ENCODE results near the gene ROR2. TPM values are rescaled to one million over a fixed set of nuclear protein-coding genes. Genes with fewer than 3 reads are reported as not detected.

Gene ROR2
- total RNA-seq, 1 experiment from 2014 or later: 2.7 TPM

DNA sequence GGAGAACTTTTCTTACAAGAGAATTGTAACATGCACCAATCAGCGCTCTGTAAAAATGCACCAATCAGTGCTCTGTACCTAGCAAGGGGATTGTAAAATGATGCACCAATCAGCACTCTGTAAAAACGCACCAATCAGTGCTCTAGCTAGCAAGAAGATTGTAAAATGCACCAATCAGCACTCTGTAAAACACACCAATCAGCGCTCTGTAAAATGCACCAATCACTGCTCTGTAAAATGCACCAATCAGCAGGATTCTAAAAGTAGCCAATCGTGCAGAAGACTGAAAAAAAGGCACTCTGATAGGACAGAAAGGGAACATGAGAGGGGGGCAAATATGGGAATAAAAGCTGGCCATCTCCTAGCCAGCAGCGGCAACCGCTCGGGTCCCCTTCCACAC, 233.2 kb downstream of the ROR2 start:
- no peak overlapping the region for H3K4me2 ChIP-seq (ENCODE audit: insufficient read depth, insufficient read length, low read length)
- H2BK15ac ChIP-seq (ENCODE audit: low read depth, low read length): no peak overlapping the region
- no peak overlapping the region for H4K8ac ChIP-seq (replicated peaks; ENCODE audit: insufficient read length, low read depth, low read length)
- H2BK5ac ChIP-seq (ENCODE audit: insufficient read length, low read length): no peak overlapping the region
- H3K27ac Mint-ChIP-seq: no peak overlapping the region
- H2AK5ac ChIP-seq (ENCODE audit: insufficient read length, low read length): no peak overlapping the region
- no peak overlapping the region for H3K56ac ChIP-seq (ENCODE audit: insufficient read length, low read depth, low read length)
- peaks cover 7 to 8% of the 10 kb centered on the region in 2 experiments for H3K4me1 Mint-ChIP-seq
- DNase-seq: no peak
- no peaks in the 10 kb centered on the region for H3K27me3 ChIP-seq (ENCODE audit: insufficient read depth, low read length)
- no peaks in the 10 kb centered on the region for H4K20me1 ChIP-seq (ENCODE audit: control insufficient read depth, insufficient read depth, insufficient read length)
- no peak overlapping the region for H3K9ac ChIP-seq (ENCODE audit: extremely low read depth, insufficient read length, low read length)
- peaks cover 16% of the 10 kb centered on the region for H3K27me3 Mint-ChIP-seq (ENCODE audit: low read depth)
- no peak overlapping the region for H3K4ac ChIP-seq (ENCODE audit: low read depth, low read length)
- H4K91ac ChIP-seq (ENCODE audit: insufficient read length, low read depth, low read length): no peak overlapping the region
- no peak overlapping the region for H3K23ac ChIP-seq (ENCODE audit: insufficient read length, low read depth, low read length)
- no peak for TF ChIP-seq CTCF (conservative IDR thresholded peaks at IDR 0.05)
- no CpG with 5 or more reads among the region's 7 CpGs for WGBS (ENCODE audit: extremely low coverage, insufficient read length, low lambda C conversion rate)
- H2BK20ac ChIP-seq (ENCODE audit: low read depth, low read length, poor library complexity, severe bottlenecking): no peak overlapping the region
- no peaks in the 10 kb centered on the region for H3K9me3 ChIP-seq (ENCODE audit: control insufficient read depth, low read depth, low read length)
- H4K5ac ChIP-seq (ENCODE audit: insufficient read length, low read depth, low read length): no peak overlapping the region
- H3K36me3 Mint-ChIP-seq (ENCODE audit: insufficient read depth in 1 of 3, low read depth in 3 of 3): peaks cover 0 to 6% (median 0%) of the 10 kb centered on the region in 3 experiments; a peak in 1 of 7 replicates
- H2BK120ac ChIP-seq (ENCODE audit: low read depth, low read length, poor library complexity, severe bottlenecking): no peak overlapping the region
- H3K14ac ChIP-seq (ENCODE audit: insufficient read depth, low read length): no peak overlapping the region
- no peaks in the 10 kb centered on the region for H3K79me2 ChIP-seq (ENCODE audit: insufficient read depth, low read length)
- no peaks in the 10 kb centered on the region for H3K4me1 ChIP-seq (ENCODE audit: insufficient read depth, low read length)
- no peaks in the 10 kb centered on the region for H3K23me2 ChIP-seq (ENCODE audit: insufficient read length, low read depth, low read length, poor library complexity, severe bottlenecking)
- peaks cover 5 to 7% of the 10 kb centered on the region in 2 experiments; a peak in 4 of 5 replicates for H3K9me3 Mint-ChIP-seq
- no peak overlapping the region for H2AFZ ChIP-seq (ENCODE audit: low read length)
- no peak overlapping the region for H3K4me3 Mint-ChIP-seq
- H2BK12ac ChIP-seq (ENCODE audit: insufficient read length, low read depth, low read length): no peak overlapping the region
- H3T11ph ChIP-seq (ENCODE audit: low read length): no peak overlapping the region
- H3K18ac ChIP-seq (ENCODE audit: insufficient read length, low read depth, low read length): no peak overlapping the region
- H3K27ac ChIP-seq (ENCODE audit: insufficient read length, low read depth, low read length): no peak overlapping the region
- no peaks in the 10 kb centered on the region for H3K79me1 ChIP-seq (ENCODE audit: insufficient read depth, low read depth, low read length, poor library complexity, severe bottlenecking)
